Stimulated activated naive CD8-positive, alpha-beta T cell treated with anti-CD3 and anti-CD28 coated beads, Interleukin-15, Interleukin-2, amounts not matched to agents 100 ng/mL and 50 ng/mL, for 24 hours (primary cell): ENCODE results near the gene FSTL4.

Source experiments
- H3K27ac Mint-ChIP-seq: one replicate; pipeline ENCODE4 v1.8.0; 2021; ENCODE audit warnings: mild to moderate bottlenecking, mixed read lengths
- H3K27me3 Mint-ChIP-seq: one replicate; pipeline ENCODE4 v1.8.0; 2021; ENCODE audit warnings: mixed read lengths
- H3K36me3 Mint-ChIP-seq: one replicate; pipeline ENCODE4 v1.8.0; 2021; ENCODE audit warnings: low read depth, mixed read lengths
- H3K4me1 Mint-ChIP-seq: one replicate; pipeline ENCODE4 v1.8.0; 2021; ENCODE audit warnings: low read depth, mixed read lengths
- H3K4me3 Mint-ChIP-seq: one replicate; pipeline ENCODE4 v1.8.0; 2021; ENCODE audit warnings: mild to moderate bottlenecking, mixed read lengths
- H3K9me3 Mint-ChIP-seq: one replicate; pipeline ENCODE4 v1.8.0; 2021; ENCODE audit warnings: mixed read lengths

The FSTL4 gene

DNA sequence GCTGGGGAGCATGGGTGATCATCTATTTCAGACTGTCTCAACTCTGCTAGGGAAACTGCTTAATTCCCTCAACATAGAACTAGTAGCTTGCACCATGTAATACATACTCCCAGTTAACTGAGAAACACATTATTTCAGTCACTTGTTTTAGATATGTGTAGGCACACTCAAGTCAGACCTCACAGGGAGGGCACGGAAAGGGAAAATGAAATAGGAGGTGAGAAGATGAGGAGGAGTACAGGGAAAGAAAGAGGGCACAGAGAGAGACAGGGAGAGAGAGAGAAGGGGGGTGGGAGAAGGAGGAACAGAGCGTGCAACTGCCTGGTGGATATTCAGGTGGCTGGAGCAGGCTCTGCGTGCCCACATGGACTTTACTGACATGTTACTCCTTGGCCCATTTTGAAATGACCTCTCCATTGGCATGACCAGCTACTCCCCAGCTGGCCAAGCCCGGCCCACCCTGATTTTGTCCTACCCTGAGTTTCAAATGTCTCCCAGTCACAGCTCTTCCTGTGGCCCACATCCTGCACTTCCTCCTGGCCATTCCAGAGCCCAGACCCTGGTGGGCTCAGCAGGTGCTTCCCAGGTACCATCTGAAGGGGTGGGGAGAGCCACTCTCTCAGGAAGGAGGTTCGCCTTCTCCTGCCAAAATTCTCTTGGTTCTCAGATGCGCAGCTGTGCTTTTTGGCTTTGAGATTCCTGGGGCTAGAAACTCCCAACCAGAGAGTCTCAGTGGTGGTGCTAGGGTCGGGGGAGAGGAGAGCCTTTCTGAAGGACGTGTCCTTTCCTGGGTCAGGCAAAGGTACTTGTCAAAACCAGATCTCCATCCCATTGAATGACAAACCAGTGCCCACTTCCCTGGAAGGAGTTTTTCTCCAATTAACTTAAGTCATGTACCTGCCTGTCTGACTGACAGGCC is 229.4 kb downstream of the FSTL4 start:
- H3K4me1 Mint-ChIP-seq = no peaks in the 10 kb centered on the region
- no peak overlapping the region for H3K4me3 Mint-ChIP-seq
- no peaks in the 10 kb centered on the region for H3K36me3 Mint-ChIP-seq
- H3K27me3 Mint-ChIP-seq = peaks cover 31% of the 10 kb centered on the region
- no peaks in the 10 kb centered on the region for H3K9me3 Mint-ChIP-seq
- no peak overlapping the region for H3K27ac Mint-ChIP-seq

DNA sequence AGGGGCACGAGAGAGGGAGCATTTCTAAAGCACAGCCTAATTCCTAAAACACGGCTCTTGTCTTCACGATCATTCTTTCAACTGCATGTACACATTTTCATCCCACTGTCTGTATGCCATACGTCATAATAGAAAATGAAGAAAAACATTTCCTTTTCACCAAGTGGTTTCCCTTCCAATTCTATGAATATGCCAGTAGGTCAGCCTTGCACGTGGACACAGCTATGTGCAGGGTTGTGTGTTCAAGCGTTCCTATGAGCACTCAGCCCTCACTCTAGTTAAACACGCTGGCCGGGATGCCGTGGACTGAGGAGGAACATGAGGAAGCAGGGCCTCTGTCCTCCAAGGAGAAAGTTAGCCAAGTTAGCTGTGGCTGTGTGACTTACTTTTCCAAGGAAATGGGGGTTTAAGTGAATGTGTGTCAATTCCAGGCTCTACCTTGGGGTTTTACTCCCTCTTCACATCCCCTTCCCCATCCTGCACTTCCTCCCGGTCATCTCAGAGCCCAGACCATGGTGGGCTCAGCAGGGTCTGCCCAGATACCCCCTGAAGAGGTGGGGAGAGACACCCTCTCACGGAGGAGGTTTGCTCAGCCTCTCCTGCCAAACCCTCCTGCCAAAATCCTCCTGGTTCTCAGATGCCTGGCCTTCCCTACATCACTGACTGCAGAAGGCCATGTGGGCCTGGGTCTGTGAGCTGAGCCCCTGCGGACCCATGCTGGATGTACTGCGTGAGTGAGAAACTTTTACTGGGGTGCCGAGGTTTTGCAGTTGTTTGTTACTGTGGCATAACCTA is 230.6 kb downstream of the FSTL4 start:
- H3K36me3 Mint-ChIP-seq = no peaks in the 10 kb centered on the region
- peaks cover 36% of the 10 kb centered on the region for H3K27me3 Mint-ChIP-seq
- H3K27ac Mint-ChIP-seq = no peak overlapping the region
- H3K4me3 Mint-ChIP-seq = no peak overlapping the region
- H3K4me1 Mint-ChIP-seq = no peaks in the 10 kb centered on the region
- peaks cover 9% of the 10 kb centered on the region for H3K9me3 Mint-ChIP-seq

DNA sequence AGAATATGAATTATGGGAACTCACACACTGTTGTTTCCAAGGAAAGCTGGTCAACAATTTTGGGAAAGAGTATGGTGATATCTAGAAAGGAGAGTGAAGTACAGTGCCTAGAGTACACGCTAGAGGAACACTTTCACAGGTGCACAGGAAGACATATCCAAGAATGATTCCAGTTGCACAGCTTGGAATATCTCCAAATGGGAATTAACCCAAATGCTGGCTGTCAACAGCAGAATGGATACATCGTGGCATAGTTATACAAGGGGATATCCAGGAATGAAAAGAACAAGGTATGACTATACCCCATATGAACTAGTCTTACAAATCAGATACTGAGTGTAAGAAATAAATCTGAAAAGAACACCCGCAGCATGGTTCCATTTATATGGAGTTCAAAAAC is 231.3 kb downstream of the FSTL4 start:
- H3K27me3 Mint-ChIP-seq = peaks cover 35% of the 10 kb centered on the region
- H3K36me3 Mint-ChIP-seq = no peaks in the 10 kb centered on the region
- H3K4me3 Mint-ChIP-seq = no peak overlapping the region
- H3K27ac Mint-ChIP-seq = no peak overlapping the region
- no peaks in the 10 kb centered on the region for H3K4me1 Mint-ChIP-seq
- peaks cover 13% of the 10 kb centered on the region for H3K9me3 Mint-ChIP-seq

DNA sequence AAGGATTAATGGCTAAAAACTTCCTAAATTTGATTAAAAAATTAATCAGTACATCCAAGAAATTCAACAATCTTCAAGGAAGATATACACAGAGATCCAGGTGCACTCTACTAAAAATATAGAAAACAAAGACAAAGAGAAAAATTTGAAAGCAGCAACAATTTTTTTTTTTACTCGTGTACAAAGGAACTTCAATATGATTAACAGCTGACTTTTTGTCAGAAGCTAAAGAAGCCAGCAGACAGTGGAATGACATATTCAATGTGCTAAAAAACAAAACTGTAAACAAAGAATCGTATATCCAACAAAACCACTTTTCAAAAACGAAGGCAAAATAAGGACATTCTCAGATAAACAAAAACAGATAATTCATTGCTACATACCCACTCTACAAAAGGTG is 234.6 kb downstream of the FSTL4 start:
- no peaks in the 10 kb centered on the region for H3K4me1 Mint-ChIP-seq
- peaks cover 49% of the 10 kb centered on the region for H3K27me3 Mint-ChIP-seq
- H3K27ac Mint-ChIP-seq = no peak overlapping the region
- H3K9me3 Mint-ChIP-seq = peaks cover 19% of the 10 kb centered on the region
- H3K4me3 Mint-ChIP-seq = no peak overlapping the region
- no peaks in the 10 kb centered on the region for H3K36me3 Mint-ChIP-seq

DNA sequence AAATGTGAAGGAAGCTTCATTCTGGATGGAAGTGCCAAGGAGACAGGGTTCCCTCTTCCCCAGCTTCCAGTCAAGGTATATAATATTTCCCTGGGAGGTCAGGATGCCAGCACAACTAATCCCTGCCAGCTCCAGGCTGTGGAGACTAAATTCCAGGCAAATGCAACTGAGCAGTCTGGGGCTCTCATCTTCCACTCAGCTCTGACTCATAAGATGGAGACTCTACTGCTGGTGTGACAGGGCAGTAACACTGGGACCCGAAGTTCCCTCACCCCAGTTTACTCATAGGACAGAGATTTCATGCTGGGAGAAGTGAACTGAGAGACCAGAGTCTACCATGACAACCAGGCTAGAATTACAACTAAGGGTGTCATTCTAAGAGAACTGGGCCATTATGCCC is 235.4 kb downstream of the FSTL4 start:
- no peaks in the 10 kb centered on the region for H3K36me3 Mint-ChIP-seq
- no peak overlapping the region for H3K4me3 Mint-ChIP-seq
- H3K4me1 Mint-ChIP-seq = no peaks in the 10 kb centered on the region
- peaks cover 19% of the 10 kb centered on the region for H3K9me3 Mint-ChIP-seq
- peaks cover 49% of the 10 kb centered on the region for H3K27me3 Mint-ChIP-seq
- H3K27ac Mint-ChIP-seq = no peak overlapping the region

DNA sequence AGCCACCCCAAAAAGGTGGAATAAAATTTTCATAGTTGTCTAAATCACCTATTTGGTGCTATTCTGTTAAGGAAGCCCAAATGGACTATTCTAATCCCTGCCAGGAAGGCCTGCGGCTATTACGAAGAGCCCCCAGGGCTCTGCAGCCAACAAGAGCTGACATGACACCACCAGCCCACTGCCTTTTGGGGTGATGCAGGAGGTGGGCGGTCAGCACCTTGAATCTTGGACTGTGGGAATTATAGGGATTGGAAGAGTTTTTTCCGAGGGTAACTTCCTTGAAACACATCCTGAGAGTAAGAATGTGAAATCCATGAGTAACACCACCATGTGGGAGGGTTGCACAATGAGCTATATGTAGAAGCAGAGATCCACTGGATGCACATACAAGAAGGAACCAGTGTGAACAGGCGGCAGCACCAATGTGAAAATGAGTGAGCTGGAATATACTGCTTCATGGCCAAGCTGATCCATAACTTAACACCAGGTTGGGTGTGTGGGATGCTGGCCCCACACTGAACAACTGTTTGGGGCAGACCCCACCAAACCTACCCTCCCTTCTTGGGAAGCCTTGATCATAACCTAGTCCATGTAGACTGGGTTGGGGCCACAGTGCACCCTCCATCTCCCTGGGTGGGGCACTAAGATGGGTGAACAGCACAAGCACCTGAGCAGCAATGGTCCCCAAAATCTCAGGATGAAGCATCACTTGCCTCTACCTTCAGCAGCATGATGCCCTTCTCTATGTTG is 239.0 kb downstream of the FSTL4 start:
- H3K27ac Mint-ChIP-seq = no peak overlapping the region
- H3K9me3 Mint-ChIP-seq = peaks cover 19% of the 10 kb centered on the region
- peaks cover 35% of the 10 kb centered on the region for H3K27me3 Mint-ChIP-seq
- H3K4me3 Mint-ChIP-seq = no peak overlapping the region
- H3K36me3 Mint-ChIP-seq = no peaks in the 10 kb centered on the region
- H3K4me1 Mint-ChIP-seq = no peaks in the 10 kb centered on the region

DNA sequence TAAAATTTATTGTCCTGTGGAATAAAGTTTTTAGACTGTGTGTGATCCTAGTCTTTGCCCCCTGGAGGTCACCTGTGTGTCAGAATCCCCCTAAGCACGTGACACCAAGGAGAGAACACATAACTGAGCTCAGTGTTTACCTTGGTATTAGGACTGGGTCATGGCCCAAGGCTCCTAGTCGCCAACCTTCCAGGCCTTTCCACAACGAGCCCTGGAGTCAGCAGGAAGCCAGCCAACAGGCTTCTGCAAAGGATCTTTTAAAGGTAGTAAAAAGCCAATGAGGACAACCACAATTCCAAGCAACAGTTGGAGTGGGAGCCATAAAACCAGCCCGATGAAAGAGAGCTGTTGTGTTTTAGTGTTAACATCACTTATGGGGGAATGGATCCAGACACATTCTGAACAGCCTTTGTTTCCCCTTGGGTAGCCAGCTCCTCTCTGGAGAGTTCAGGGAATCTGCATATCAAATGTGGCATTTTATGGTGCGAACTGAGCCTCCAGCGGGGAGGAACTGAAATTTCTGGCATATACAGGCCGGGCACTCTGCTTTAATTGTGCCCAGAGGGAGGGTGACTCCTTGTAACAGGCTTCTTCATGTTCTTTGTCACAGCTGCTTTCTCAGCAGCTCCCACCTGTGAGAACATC is 239.9 kb downstream of the FSTL4 start:
- H3K4me3 Mint-ChIP-seq = no peak overlapping the region
- H3K4me1 Mint-ChIP-seq = no peaks in the 10 kb centered on the region
- H3K27me3 Mint-ChIP-seq = peaks cover 28% of the 10 kb centered on the region
- no peaks in the 10 kb centered on the region for H3K36me3 Mint-ChIP-seq
- H3K27ac Mint-ChIP-seq = no peak overlapping the region
- peaks cover 16% of the 10 kb centered on the region for H3K9me3 Mint-ChIP-seq

DNA sequence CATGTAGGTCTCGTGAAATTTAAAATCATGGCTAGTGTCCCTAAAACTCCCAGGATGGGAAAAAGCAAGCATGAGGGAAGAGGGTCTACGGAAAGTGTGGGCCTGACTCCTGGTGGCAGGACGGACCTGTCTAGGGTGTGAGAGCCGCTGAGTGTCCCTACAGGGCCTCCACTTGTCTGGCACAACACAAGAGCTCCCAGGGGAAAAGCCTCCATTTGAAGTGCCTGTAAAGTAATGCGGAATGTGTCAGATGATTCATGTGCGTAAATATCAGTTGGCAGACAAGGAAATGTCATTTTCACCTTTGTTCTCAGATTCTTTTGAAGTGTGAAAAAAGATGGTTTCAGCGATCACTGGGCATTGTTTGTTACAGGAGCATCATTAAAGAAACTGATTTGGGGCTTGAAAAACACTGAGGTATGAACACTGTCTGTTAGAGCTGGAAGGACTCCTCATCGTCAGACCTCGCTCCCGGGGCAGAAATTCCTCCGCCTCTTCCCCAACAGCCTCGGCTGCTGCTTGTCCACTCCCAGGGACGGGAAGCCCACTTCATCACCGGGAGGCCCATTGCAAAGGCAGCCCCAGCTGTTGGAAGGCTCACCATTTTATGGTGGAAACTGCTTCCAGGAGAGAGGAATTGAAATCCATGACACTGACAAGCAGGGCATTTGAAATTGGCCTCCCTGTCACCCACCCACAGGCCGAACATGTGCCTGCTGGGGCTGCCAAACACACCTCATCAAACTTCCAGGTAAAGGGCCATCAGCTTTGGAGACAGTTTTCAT is 240.8 kb downstream of the FSTL4 start:
- Mint-ChIP-seq H3K27ac (no peak overlapping the region), H3K27me3 (peaks cover 23% of the 10 kb centered on the region), H3K4me1 (no peaks in the 10 kb centered on the region)

DNA sequence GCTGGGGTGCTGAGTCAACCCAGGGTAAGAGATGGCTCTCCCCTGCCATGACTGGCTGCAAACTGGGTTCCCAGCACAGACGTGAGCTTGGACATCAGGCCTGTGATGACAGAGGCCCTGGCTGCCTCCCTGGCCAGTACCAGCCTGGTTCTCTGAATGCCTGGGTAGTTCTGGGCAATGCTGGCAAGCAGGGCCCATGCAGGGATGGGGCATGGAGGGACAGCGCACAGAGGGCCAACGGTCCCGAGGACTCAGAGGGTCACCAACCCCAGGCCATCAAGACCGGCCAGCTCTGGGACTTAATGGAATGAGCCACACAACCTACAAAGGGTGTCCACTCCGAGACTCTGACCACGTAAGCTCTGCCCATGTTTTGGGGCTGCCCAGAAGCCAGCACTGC is 241.4 kb downstream of the FSTL4 start:
- Mint-ChIP-seq H3K36me3 (no peaks in the 10 kb centered on the region), H3K27me3 (peaks cover 23% of the 10 kb centered on the region), H3K9me3 (peaks cover 4% of the 10 kb centered on the region), H3K4me3 (no peak overlapping the region), H3K27ac (no peak overlapping the region), H3K4me1 (no peaks in the 10 kb centered on the region)

More for the DNA sequence above, 240.8 kb downstream of the FSTL4 start:
- Mint-ChIP-seq H3K4me3 (no peak overlapping the region), H3K36me3 (no peaks in the 10 kb centered on the region), H3K9me3 (peaks cover 9% of the 10 kb centered on the region)

DNA sequence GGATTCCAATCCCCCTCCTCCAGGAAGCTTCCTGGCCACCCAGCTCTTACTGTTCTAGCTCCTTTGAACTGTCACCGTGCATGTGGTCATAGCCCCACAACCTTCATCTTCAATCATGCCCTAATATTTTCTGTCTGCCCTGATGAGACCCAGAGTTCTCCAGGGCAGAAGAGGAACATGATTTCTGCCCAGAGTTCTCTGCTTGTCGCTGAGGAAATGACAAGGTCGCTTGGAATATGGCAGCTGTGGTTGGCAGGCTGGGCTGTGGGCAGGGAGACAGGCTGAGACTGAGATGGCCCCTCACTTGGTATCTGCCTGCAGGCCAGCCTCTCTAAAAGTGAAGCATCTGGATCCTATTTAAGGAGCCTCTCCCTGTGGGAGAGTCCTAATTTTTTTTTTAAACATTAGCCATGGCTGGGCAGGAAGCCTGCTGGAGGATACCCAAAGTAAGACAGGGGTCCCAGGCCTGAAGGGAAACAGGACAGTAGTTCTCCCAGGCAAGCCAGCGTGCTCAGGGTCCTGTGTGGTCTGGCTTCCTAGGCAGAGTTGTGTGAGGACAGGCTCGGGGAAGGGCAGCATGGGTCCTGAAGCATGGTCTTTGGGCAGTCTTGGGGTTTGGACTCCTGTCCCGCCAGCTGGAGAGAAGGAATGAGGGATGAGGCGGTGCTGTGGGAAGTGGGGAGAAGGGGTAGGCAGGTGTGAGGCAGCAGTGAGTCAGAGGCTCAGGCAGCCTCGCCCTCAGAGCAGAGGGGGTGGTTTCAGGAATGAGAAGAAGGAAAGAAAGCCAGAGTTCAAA is 242.1 kb downstream of the FSTL4 start:
- Mint-ChIP-seq H3K4me3 (no peak overlapping the region), H3K9me3 (no peaks in the 10 kb centered on the region), H3K27ac (no peak overlapping the region), H3K4me1 (no peaks in the 10 kb centered on the region), H3K36me3 (no peaks in the 10 kb centered on the region), H3K27me3 (peaks cover 19% of the 10 kb centered on the region)

DNA sequence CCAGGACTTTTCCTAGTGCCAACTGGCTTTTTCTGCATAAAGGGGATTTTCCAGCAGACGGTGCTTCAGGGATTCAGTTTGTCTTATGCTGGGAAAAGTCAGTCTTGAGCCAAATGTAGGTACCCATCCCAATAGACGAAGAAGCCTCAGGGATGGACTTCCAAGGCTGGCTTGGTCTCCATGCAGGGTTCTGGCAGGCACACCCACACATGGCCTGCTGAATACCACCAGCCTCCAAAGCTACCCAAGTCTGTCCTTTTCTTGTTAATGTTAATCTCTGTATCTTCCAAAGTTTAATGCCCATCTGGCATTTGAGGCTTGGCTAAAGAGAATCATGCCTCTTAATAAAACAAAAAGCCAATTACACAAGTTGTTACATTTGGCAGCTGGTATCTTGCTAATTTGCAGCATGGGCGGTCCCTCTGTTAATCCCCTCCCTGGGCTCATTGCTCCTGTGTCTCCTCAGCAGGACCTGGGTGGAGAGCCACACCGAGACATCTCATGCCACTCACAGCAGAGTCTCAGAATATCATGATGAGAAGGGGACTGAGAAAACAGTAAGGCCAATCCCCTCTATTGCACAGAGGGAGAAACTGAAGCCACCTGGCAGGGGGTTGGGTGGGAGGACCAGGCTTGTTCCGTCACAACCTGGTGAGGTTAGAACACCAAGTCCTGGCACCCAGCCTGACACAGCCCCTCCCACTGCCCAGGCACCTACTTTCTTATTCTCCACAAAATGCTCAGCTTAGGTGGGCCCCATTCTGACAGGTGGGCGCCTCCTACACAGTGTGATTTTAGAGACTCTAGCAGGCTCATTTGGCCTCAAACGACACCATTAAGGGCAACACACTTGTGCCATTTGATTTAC is 243.2 kb downstream of the FSTL4 start:
- H3K36me3 Mint-ChIP-seq = no peaks in the 10 kb centered on the region
- no peak overlapping the region for H3K27ac Mint-ChIP-seq
- H3K4me3 Mint-ChIP-seq = no peak overlapping the region
- no peaks in the 10 kb centered on the region for H3K9me3 Mint-ChIP-seq
- peaks cover 19% of the 10 kb centered on the region for H3K27me3 Mint-ChIP-seq
- no peaks in the 10 kb centered on the region for H3K4me1 Mint-ChIP-seq

DNA sequence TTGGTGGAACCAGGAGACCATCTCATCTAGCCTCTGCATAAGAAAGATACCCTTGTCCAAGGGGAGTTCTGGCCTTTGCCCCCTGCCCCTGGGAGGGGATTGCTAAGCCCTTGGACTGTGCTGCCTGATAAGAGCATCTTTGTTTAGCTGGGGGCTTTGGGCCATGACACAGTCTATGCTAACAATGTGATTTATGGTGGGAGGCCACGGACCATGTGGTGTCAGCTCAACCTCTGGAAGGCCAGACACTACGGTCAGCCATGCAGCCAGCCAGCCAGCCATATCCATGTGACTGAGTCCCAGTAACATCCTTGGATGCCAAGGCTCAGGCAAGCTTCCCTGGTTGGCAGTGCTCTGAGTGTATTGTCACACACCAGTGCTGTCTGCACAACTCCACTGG is 244.4 kb downstream of the FSTL4 start:
- H3K36me3 Mint-ChIP-seq = no peaks in the 10 kb centered on the region
- no peak overlapping the region for H3K27ac Mint-ChIP-seq
- no peaks in the 10 kb centered on the region for H3K9me3 Mint-ChIP-seq
- peaks cover 18% of the 10 kb centered on the region for H3K27me3 Mint-ChIP-seq
- H3K4me1 Mint-ChIP-seq = no peaks in the 10 kb centered on the region
- H3K4me3 Mint-ChIP-seq = no peak overlapping the region
